Measurements from ENCODE around the gene SDR42E2.

- TF ChIP-seq EP300 (IDR thresholded peaks at IDR 0.05) = no peak
- TF ChIP-seq POLR2AphosphoS5 (IDR thresholded peaks at IDR 0.05) = no peak
- no peak for TF ChIP-seq CTCF (IDR thresholded peaks at IDR 0.05)
These were observed 1.5 kb downstream of the SDR42E2 start for GRCh38 chr16:22163806-22164205.
